Breast epithelium (tissue), 4 donors: ENCODE data around the gene TIMM44. TPM values are rescaled to one million over a fixed set of nuclear protein-coding genes. Genes with fewer than 3 reads are reported as not detected.

Experiments used
- DNase-seq, 2 donors: peaks; one replicate each; pipeline ENCODE4 v3.0.0-alpha.2; 2019; ENCODE audit warnings: low spot score in 2 of 2
- H3K27ac ChIP-seq, 2 donors: fragments of 200-600 bp; sonication (generic) in 1 of 2; one replicate each; pipeline ENCODE4 v1.5.1; 2016 to 2019; ENCODE audit warnings: mild to moderate bottlenecking in 1 of 2
- H3K27me3 ChIP-seq, 2 donors: fragments of 200-600 bp; sonication (generic) in 1 of 2; one replicate each; pipeline versions ENCODE4 v1.5.1 to v1.6.0; 2017 to 2019; ENCODE audit warnings: control low read depth in 1 of 2, mild to moderate bottlenecking in 1 of 2
- H3K36me3 ChIP-seq: fragments of 200-600 bp; one replicate; pipeline ENCODE4 v1.5.1; 2019
- H3K4me1 ChIP-seq, 2 donors: fragments of 200-600 bp; sonication (generic); one replicate each; pipeline ENCODE4 v1.5.1; 2016 to 2019; ENCODE audit warnings: control low read depth in 1 of 2
- H3K4me3 ChIP-seq, 3 donors: fragments of 200-600 bp; sonication (generic); 1 replicate in 2 of 3; 2 replicates in 1 of 3; pipeline ENCODE4 v1.5.1; 2016 to 2019; ENCODE audit warnings: mild to moderate bottlenecking in 3 of 3, moderate library complexity in 2 of 3
- H3K9me3 ChIP-seq, 2 donors: fragments of 200-600 bp; sonication (generic) in 1 of 2; one replicate each; pipeline ENCODE4 v1.5.1; 2016 to 2019; ENCODE audit warnings: control low read depth in 1 of 2
- POLR2A ChIP-seq: fragments of 450-650 bp; IDR thresholded peaks from one replicate; pipeline ENCODE4 v1.6.1; 2016; ENCODE audit warnings: antibody characterized with exemption, mild to moderate bottlenecking, moderate library complexity
- POLR2AphosphoS5 ChIP-seq, 3 donors: sonication (generic); formaldehyde crosslinking; IDR thresholded peaks; one replicate each; pipeline ENCODE4 v1.6.1; 2017; ENCODE audit warnings: antibody characterized with exemption in 3 of 3
- intact Hi-C: fragments of 100-400 bp; cut with DNase I; formaldehyde crosslinking; loops from one replicate; pipeline ENCODE4 v1.15.1; 2023; ENCODE audit warnings: low total_unique reads
- total RNA-seq, 3 donors: library from RNA; depleted of rRNA; stranded (reverse); fragments of >200 nt; gene quantifications; one replicate each; pipeline ENCODE4 v1.1.0, GENCODE V29; 2016
- TF ChIP-seq, protein P1 (sequence below), 3 donors: fragments of 450-650 bp; IDR thresholded peaks; one replicate each; pipeline ENCODE4 v1.5.1; 2016 to 2017; ENCODE audit warnings: antibody characterized with exemption in 3 of 3, mild to moderate bottlenecking in 3 of 3, moderate library complexity in 3 of 3

TIMM44 gene, protein sequence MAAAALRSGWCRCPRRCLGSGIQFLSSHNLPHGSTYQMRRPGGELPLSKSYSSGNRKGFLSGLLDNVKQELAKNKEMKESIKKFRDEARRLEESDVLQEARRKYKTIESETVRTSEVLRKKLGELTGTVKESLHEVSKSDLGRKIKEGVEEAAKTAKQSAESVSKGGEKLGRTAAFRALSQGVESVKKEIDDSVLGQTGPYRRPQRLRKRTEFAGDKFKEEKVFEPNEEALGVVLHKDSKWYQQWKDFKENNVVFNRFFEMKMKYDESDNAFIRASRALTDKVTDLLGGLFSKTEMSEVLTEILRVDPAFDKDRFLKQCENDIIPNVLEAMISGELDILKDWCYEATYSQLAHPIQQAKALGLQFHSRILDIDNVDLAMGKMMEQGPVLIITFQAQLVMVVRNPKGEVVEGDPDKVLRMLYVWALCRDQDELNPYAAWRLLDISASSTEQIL
- 10 to 100 TPM; 29.3 to 59.6 (median 57.8) TPM for total RNA-seq

DNA sequence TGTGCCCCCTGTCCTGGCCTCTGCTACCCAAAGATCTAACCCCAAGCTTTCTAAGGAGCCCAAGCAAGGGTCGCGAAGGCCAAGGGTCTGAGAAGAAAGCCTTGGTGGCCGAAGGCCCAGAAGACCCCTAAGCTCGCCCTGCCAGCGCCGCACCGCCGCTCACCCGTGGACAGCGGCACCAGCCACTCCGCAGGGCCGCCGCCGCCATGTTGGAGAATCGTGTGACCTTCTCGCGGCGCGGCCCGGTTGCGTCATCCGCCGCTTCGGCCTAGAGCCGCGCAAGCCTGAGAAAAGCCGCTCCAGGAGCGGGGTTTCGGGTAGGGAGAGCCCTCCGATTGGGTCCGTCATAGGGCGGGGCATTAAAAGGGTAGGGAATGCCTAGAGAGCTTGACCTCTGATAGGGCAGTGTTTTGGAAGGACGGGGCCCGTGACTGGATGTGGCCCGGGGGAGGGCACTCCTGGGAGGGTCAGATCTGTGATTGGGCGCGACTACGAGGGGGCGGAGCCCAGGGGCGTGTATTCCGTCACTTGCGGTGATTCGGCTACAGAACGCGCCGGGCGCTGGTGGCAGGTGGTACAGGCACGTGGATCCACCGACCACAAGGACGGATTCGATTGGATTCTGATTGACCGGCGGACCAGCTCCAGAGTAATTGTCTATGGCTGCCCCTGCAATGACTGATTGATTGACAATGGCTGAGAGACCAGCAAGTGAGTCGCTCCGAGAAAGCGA lies at the start of gene TIMM44:
Gene TIMM44, minus strand, starts transcription at position 223 of the 733 bp plus-strand sequence. Its CDS starts 15 bp downstream, at position 208.
- peak; percentile 13 for TF ChIP-seq POLR2A
- TF ChIP-seq, protein P1, sequence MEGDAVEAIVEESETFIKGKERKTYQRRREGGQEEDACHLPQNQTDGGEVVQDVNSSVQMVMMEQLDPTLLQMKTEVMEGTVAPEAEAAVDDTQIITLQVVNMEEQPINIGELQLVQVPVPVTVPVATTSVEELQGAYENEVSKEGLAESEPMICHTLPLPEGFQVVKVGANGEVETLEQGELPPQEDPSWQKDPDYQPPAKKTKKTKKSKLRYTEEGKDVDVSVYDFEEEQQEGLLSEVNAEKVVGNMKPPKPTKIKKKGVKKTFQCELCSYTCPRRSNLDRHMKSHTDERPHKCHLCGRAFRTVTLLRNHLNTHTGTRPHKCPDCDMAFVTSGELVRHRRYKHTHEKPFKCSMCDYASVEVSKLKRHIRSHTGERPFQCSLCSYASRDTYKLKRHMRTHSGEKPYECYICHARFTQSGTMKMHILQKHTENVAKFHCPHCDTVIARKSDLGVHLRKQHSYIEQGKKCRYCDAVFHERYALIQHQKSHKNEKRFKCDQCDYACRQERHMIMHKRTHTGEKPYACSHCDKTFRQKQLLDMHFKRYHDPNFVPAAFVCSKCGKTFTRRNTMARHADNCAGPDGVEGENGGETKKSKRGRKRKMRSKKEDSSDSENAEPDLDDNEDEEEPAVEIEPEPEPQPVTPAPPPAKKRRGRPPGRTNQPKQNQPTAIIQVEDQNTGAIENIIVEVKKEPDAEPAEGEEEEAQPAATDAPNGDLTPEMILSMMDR (IDR thresholded peaks at IDR 0.05), result no peak
- peak; percentile 85 to 96 (median 94) for TF ChIP-seq POLR2AphosphoS5 (IDR thresholded peaks at IDR 0.05)
- peak; percentile 99 to 100 for DNase-seq
- intact Hi-C loops, result no loop called here
- Histone ChIP-seq H3K4me1 (peaks cover 0 to 6% of the 10 kb centered on the region in 2 donors), H3K27ac (peak within 1 kb of the TSS; percentile 97 to 98), H3K27me3 (no peaks in the 10 kb centered on the region), H3K9me3 (no peaks in the 10 kb centered on the region), H3K4me3 (peak within 1 kb of the TSS; percentile 75 to 86 (median 84)), H3K36me3 (no peaks in the 10 kb centered on the region)

DNA sequence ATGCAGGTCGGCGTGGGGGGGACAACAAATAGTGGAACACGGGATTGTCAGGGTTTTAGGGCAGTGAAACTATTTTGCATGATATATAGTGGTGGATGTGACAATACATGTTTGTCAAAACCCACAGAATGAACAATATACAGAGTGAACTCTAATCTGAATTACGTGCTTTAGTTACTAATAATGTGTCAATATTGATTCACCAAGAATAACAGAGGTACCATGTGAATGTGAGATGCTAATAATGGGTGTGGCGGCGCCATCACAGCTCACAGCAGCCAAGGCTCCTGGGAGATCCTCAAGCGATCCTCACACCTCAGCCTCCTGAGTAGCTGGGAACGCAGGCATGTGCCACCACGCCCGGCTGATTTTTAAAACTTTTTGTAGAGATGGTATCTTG lies 49.1 kb upstream of the TIMM44 start:
- H3K27ac ChIP-seq, result peak overlapping the region; percentile 43 to 68
- intact Hi-C loops, result no loop called here
- H3K36me3 ChIP-seq, result no peaks in the 10 kb centered on the region
- DNase-seq, result no peak
- H3K27me3 ChIP-seq, result no peaks in the 10 kb centered on the region
- H3K4me3 ChIP-seq, result no peak overlapping the region
- no peaks in the 10 kb centered on the region for H3K9me3 ChIP-seq
- H3K4me1 ChIP-seq, result peaks cover 15 to 33% of the 10 kb centered on the region in 2 donors
- TF ChIP-seq POLR2A (no peak), POLR2AphosphoS5 (IDR thresholded peaks at IDR 0.05) (no peak)
- TF ChIP-seq, protein P1 (IDR thresholded peaks at IDR 0.05), result no peak

DNA sequence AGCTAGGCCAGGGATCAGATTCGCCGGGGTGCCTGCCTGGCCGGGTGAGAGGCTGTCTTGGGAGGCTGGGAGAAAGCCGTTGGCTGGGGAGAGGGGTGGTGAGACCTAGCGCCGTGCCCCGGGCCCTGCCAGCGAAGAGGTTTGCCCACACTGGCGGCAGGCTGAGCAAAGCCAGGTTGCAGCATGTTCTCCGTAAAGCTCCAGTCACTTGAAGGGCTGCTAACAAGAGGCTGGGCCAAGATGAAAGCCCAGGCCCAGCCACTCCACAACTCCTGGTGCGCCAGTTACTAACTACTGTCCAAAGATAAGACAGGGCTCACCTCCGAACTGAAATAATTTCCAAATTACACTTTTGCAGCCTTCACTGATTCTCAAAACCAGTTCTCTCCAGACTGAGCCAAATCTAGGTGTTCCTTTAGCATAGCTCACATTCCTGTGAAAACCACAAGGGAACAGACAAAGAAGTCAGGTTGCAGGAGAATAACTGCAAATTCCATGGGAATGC lies 45.7 kb upstream of the TIMM44 start:
- no peaks in the 10 kb centered on the region for H3K9me3 ChIP-seq
- TF ChIP-seq POLR2A (no peak), POLR2AphosphoS5 (IDR thresholded peaks at IDR 0.05) (no peak)
- TF ChIP-seq, protein P1 (IDR thresholded peaks at IDR 0.05), result no peak
- intact Hi-C loops, result no loop called here
- peaks cover 23 to 36% of the 10 kb centered on the region in 2 donors for H3K4me1 ChIP-seq
- H3K4me3 ChIP-seq, result peak overlapping the region in 1 of 3 donors; percentile 32
- H3K36me3 ChIP-seq, result no peaks in the 10 kb centered on the region
- no peaks in the 10 kb centered on the region for H3K27me3 ChIP-seq
- H3K27ac ChIP-seq, result peak overlapping the region; percentile 88 to 93
- DNase-seq, result no peak

DNA sequence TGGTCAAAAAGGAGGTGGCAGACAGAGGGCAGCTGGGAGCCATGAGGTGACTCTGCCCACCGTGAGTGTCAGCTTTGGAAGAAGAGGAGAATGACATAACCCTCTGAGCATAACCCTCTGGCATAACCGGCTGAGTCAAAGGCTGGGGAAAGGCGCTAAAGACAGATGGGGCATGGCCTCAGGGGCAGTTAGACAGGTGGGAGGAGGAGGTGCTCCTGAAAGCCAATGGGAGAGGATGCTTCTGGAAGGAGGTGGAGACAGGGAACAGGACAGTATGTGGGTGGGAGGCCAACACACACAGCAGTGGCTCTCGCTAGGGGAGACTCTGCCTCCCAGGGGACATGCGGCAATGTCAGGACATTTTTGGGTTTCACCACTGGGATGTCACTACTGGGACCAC lies 44.8 kb upstream of the TIMM44 start:
- intact Hi-C loops, result no loop called here
- no peak overlapping the region for H3K4me3 ChIP-seq
- no peak for DNase-seq
- no peaks in the 10 kb centered on the region for H3K27me3 ChIP-seq
- no peak for TF ChIP-seq POLR2A
- TF ChIP-seq, protein P1 (IDR thresholded peaks at IDR 0.05), result no peak
- H3K4me1 ChIP-seq, result peaks cover 23 to 28% of the 10 kb centered on the region in 2 donors
- H3K36me3 ChIP-seq, result no peaks in the 10 kb centered on the region
- no peaks in the 10 kb centered on the region for H3K9me3 ChIP-seq
- H3K27ac ChIP-seq, result peak overlapping the region; percentile 88 to 93
